Heart left ventricle (tissue), 16 donors: ENCODE results near the gene PSMB5. TPM values are rescaled to one million over a fixed set of nuclear protein-coding genes. Genes with fewer than 3 reads are reported as not detected.

ENCODE experiments used
- ATAC-seq, 4 donors: fragments of 200-7000 bp; cut with Tn5 transposase; one replicate each; pipeline ENCODE4 v1.9.1; 2020 to 2022; ENCODE audit warnings: moderate library complexity in 4 of 4, mild to moderate bottlenecking in 3 of 4, moderate number of reproducible peaks in 1 of 4
- DNase-seq, 5 donors: peaks; one replicate each; pipeline ENCODE4 v3.0.0-alpha.2; 2020
- H3K27ac ChIP-seq, 12 donors: fragments of 200-600 bp; sonication (generic) in 4 of 12; one replicate each; pipeline versions ENCODE4 v1.5.0 to v1.8.0; 2016 to 2022; ENCODE audit warnings: mild to moderate bottlenecking in 2 of 12
- H3K27me3 ChIP-seq, 9 donors: fragments of 200-600 bp; sonication (generic) in 2 of 9; one replicate each; pipeline versions ENCODE4 v1.5.1 to v1.8.0; 2016 to 2022; ENCODE audit warnings: mild to moderate bottlenecking in 3 of 9
- H3K36me3 ChIP-seq, 9 donors: fragments of 200-600 bp; sonication (generic) in 2 of 9; one replicate each; pipeline versions ENCODE4 v1.5.0 to v1.8.0; 2018 to 2022; ENCODE audit warnings: mild to moderate bottlenecking in 2 of 9
- H3K4me1 ChIP-seq, 12 donors: fragments of 200-600 bp; sonication (generic) in 4 of 12; one replicate each; pipeline versions ENCODE4 v1.5.0 to v1.8.0; 2016 to 2022; ENCODE audit warnings: mild to moderate bottlenecking in 3 of 12
- H3K4me3 ChIP-seq, 12 donors: fragments of 200-600 bp; sonication (generic) in 4 of 12; one replicate each; pipeline versions ENCODE4 v1.5.0 to v1.8.0; 2017 to 2022; ENCODE audit warnings: mild to moderate bottlenecking in 9 of 12, moderate library complexity in 4 of 12
- H3K9me3 ChIP-seq, 12 donors: fragments of 200-600 bp; sonication (generic) in 4 of 12; one replicate each; pipeline versions ENCODE4 v1.5.0 to v1.8.0; 2016 to 2022; ENCODE audit warnings: mild to moderate bottlenecking in 1 of 12
- CTCF ChIP-seq, 12 donors: fragments of 200-600 bp; sonication (generic) in 4 of 12; IDR thresholded peaks; one replicate each; pipeline versions ENCODE4 v1.5.0 to v1.8.0; 2018 to 2022; ENCODE audit warnings: antibody characterized with exemption in 12 of 12, mild to moderate bottlenecking in 5 of 12
- POLR2A ChIP-seq, 2 donors: fragments of 450-650 bp; IDR thresholded peaks; one replicate each; pipeline ENCODE4 v1.6.1; 2017; ENCODE audit warnings: antibody characterized with exemption in 2 of 2, mild to moderate bottlenecking in 2 of 2, moderate library complexity in 2 of 2
- WGBS, 4 donors: extraction: QIAGEN DNeasy Blood & Tissue Kit in 2 of 4; methylation state at CpG; one replicate each; pipeline versions ENCODE4 v1.1.5 to v1.1.7; 2013 to 2018; 5-methylcytosine and 5-hydroxymethylcytosine counted together
- intact Hi-C, 10 donors: fragments of 100-400 bp; cut with DNase I; formaldehyde crosslinking; loops; one replicate each; pipeline versions ENCODE4 v1.11.1 to v1.14.2; 2022
- polyA plus RNA-seq, 2 donors: library from polyadenylated mRNA; stranded (reverse); fragments of 200-250 nt; gene quantifications; one replicate each; pipeline ENCODE4 v1.2.3, GENCODE V29; 2013
- total RNA-seq, 9 donors: library from RNA; depleted of rRNA in 2 of 9; stranded (reverse); fragments of >200 nt in 2 of 9; fragmentation: NEBNext Ultra II Directional in 3 of 9; extraction: Animal tissue kit (Norgen Biotek cat#: 25700) in 3 of 9; gene quantifications; one replicate each; pipeline versions ENCODE4 v1.1.0 to v1.2.4, GENCODE V29; 2016 to 2023
- donor health status: ischemic (EF 13 %, LVEDD 7.1; RV severe dilation, severe dysfunction).
- donor health status: healthy with polysubstance abuse.
- donor health status: DM: no; HTN: yes; CAD: no.
- donor health status: DM: no; HTN: no; CAD: no.
- donor health status: ischemic (EF 25% LVEDD 6.9; RV normal size, moderate dysfunction).
- donor health status: ischemic (EF 25% LVEDD 5.7; RV mildly dilated, moderate dysfunction).
- donor health status: healthy.
- donor health status: DM: yes; HTN: yes; CAD: no.
- donor health status: ischemic (EF 35%, LVEDD 5.7; RV mildly dilated, moderate dysfunction).
- donor health status: nonischemic (EF 11% LVEDD 7.7; RV severe dilation, severe dysfunction).
- donor health status: DM: yes; HTN: yes; CAD: no.
- donor health status: PGD.
- donor health status: ischemic (EF 29% LVEDD 5.4; RV normal size, mild dysfunction).
- donor health status: nonischemic (EF 23%, LVEDD 6.1; RV moderate dilation, normal function).

Gene PSMB5
- total and polyA plus RNA-seq, 11 donors, result 75.7 to 233 (median 122) TPM

- Histone ChIP-seq H3K27me3 (no peaks in the 10 kb centered on the region), H3K9me3 (no peaks in the 10 kb centered on the region), H3K4me3 (no peak overlapping the region), H3K4me1 (peaks cover 0 to 25% (median 13%) of the 10 kb centered on the region in 12 donors), H3K36me3 (no peaks in the 10 kb centered on the region), H3K27ac (no peak overlapping the region)
- peak in 3 of 4 donors; percentile 35 to 56 (median 39) for ATAC-seq
- 44 to 59% (median 51%) methylated on average over 7 to 14 of the region's 14 CpGs for WGBS, 4 donors
- TF ChIP-seq CTCF (IDR thresholded peaks at IDR 0.05) (peak in 8 of 12 donors; percentile 16 to 44 (median 32)), POLR2A (IDR thresholded peaks at IDR 0.05) (no peak)
- no peak for DNase-seq
- intact Hi-C loops, result loop anchor here in 2 of 10 donors (2.0 to 10.0 kb wide), 2 partner anchors 59 to 497 kb away; no protein-coding TSS in a partner anchor
Measured at GRCh38 chr14:23052182-23052623, 17.5 kb upstream of the PSMB5 start.

GRCh38 chr14:23051141-23052057, 16.7 kb upstream of the PSMB5 start:
- TF ChIP-seq CTCF (IDR thresholded peaks at IDR 0.05), result no peak
- no peak for TF ChIP-seq POLR2A (IDR thresholded peaks at IDR 0.05)
- intact Hi-C loops, result loop anchor here in 2 of 10 donors (2.0 to 10.0 kb wide), 2 partner anchors 59 to 497 kb away; no protein-coding TSS in a partner anchor
- 77 to 90% (median 85%) methylated on average over 4 to 5 of the region's 5 CpGs for WGBS, 4 donors

GRCh38 chr14:23049011-23049410, 14.3 kb upstream of the PSMB5 start:
- Histone ChIP-seq H3K27ac (no peak overlapping the region), H3K36me3 (no peaks in the 10 kb centered on the region), H3K27me3 (no peaks in the 10 kb centered on the region), H3K4me3 (no peak overlapping the region), H3K9me3 (no peaks in the 10 kb centered on the region), H3K4me1 (peaks cover 3 to 34% (median 14%) of the 10 kb centered on the region in 12 donors)
- DNase-seq (no peak), ATAC-seq (no peak)
- intact Hi-C loops, result no loop called here
- 95 to 98% (median 97%) methylated on average over 7 to 9 of the region's 9 CpGs for WGBS, 4 donors
- TF ChIP-seq CTCF (IDR thresholded peaks at IDR 0.05) (no peak), POLR2A (IDR thresholded peaks at IDR 0.05) (no peak)

More at GRCh38 chr14:23051141-23052057, 16.7 kb upstream of the PSMB5 start:
- no peak for DNase-seq
- Histone ChIP-seq H3K4me3 (no peak overlapping the region), H3K27ac (no peak overlapping the region), H3K27me3 (no peaks in the 10 kb centered on the region), H3K4me1 (peaks cover 0 to 25% (median 7%) of the 10 kb centered on the region in 12 donors), H3K9me3 (no peaks in the 10 kb centered on the region), H3K36me3 (no peaks in the 10 kb centered on the region)
- ATAC-seq, result no peak
